HepG2 (cell line): ENCODE results near the gene NEDD1. TPM values are rescaled to one million over a fixed set of nuclear protein-coding genes. Genes with fewer than 3 reads are reported as not detected.
A peak's percentile ranks its signal among the peaks of the same experiment; 100 is the strongest.

ENCODE experiments used
- CENPBD1 ChIP-seq: sonication (generic); formaldehyde crosslinking; IDR thresholded peaks from 2 replicates; pipeline ENCODE4 v1.8.0; 2022; ENCODE audit warnings: missing genetic modification reagents, low read depth, mild to moderate bottlenecking, borderline replicate concordance
- CREB1 ChIP-seq, 2 experiments: fragments of 450-650 bp in 1 of 2; IDR thresholded peaks; 2 replicates each; pipeline ENCODE4 v1.6.1; 2016 to 2017; ENCODE audit warnings: control low read depth in 1 of 2, mild to moderate bottlenecking in 1 of 2, missing compliant biosample characterization in 1 of 2, missing genetic modification characterization in 1 of 2
- CTCF ChIP-seq: sonication (generic); formaldehyde crosslinking; IDR thresholded peaks from 2 replicates; pipeline ENCODE4 v1.5.0; 2020; ENCODE audit warnings: mild to moderate bottlenecking, missing genetic modification reagents, moderate library complexity
- HOXA5 ChIP-seq: sonication (generic); formaldehyde crosslinking; IDR thresholded peaks from 2 replicates; pipeline ENCODE4 v1.4.0; 2020; ENCODE audit warnings: missing genetic modification reagents
- KLF15 ChIP-seq: sonication (generic); formaldehyde crosslinking; IDR thresholded peaks from 2 replicates; pipeline ENCODE4 v1.8.1; 2023; ENCODE audit warnings: borderline replicate concordance, mild to moderate bottlenecking, inconsistent platforms, missing genetic modification reagents, mixed read lengths
- NFAT5 ChIP-seq: sonication (generic); formaldehyde crosslinking; IDR thresholded peaks from 2 replicates; pipeline ENCODE4 v1.4.0; 2020; ENCODE audit warnings: missing genetic modification reagents
- NONO ChIP-seq, 2 experiments: fragments of 450-650 bp in 1 of 2; sonication (generic) in 1 of 2; formaldehyde crosslinking in 1 of 2; IDR thresholded peaks in 1 of 2; conservative IDR thresholded peaks in 1 of 2; 2 replicates each; pipeline versions ENCODE4 v1.6.1 to v1.8.0; 2017 to 2022; ENCODE audit warnings: mild to moderate bottlenecking in 1 of 2, missing genetic modification reagents in 1 of 2, moderate library complexity in 1 of 2
- SOX5 ChIP-seq: IDR thresholded peaks from 2 replicates; pipeline ENCODE4 v1.6.1; 2016; ENCODE audit warnings: borderline replicate concordance
- TBL1XR1 ChIP-seq: fragments of 150-350 bp; IDR thresholded peaks from 2 replicates; pipeline ENCODE4 v1.6.1; 2014; ENCODE audit warnings: borderline replicate concordance, low read length; ENCODE audit not compliant: partially characterized antibody
- TCF7 ChIP-seq: sonication (generic); IDR thresholded peaks from 2 replicates; pipeline ENCODE4 v1.6.1; 2016; ENCODE audit warnings: antibody characterized with exemption, low read depth
- ZIK1 ChIP-seq: sonication (generic); formaldehyde crosslinking; IDR thresholded peaks from 2 replicates; pipeline ENCODE4 v1.5.0; 2020; ENCODE audit warnings: mild to moderate bottlenecking, low read depth, missing genetic modification reagents, borderline replicate concordance
- ZNF12 ChIP-seq: sonication (generic); formaldehyde crosslinking; IDR thresholded peaks from 2 replicates; pipeline ENCODE4 v1.5.0; 2020; ENCODE audit warnings: missing genetic modification reagents
- ZNF24 ChIP-seq: fragments of 450-650 bp; IDR thresholded peaks from 2 replicates; pipeline ENCODE4 v1.6.1; 2017; ENCODE audit warnings: antibody characterized with exemption, mild to moderate bottlenecking
- ZNF275 ChIP-seq: sonication (generic); formaldehyde crosslinking; IDR thresholded peaks from 2 replicates; pipeline ENCODE4 v1.8.0; 2022; ENCODE audit warnings: missing genetic modification reagents, mild to moderate bottlenecking, inconsistent platforms, borderline replicate concordance
- ZNF501 ChIP-seq: sonication (generic); formaldehyde crosslinking; IDR thresholded peaks from 2 replicates; pipeline ENCODE4 v1.5.1; 2020; ENCODE audit warnings: mild to moderate bottlenecking, moderate library complexity, missing genetic modification reagents
- ZNF510 ChIP-seq: sonication (generic); formaldehyde crosslinking; IDR thresholded peaks from 2 replicates; pipeline ENCODE4 v1.4.0; 2020; ENCODE audit warnings: low read depth, mild to moderate bottlenecking, missing genetic modification reagents
- ZNF766 ChIP-seq: sonication (generic); formaldehyde crosslinking; IDR thresholded peaks from 2 replicates; pipeline ENCODE4 v1.5.0; 2020; ENCODE audit warnings: missing genetic modification reagents, borderline replicate concordance
- ZNF768 ChIP-seq: sonication (generic); formaldehyde crosslinking; IDR thresholded peaks from 2 replicates; pipeline ENCODE4 v1.4.0; 2020; ENCODE audit warnings: missing genetic modification reagents
- ZNF788 ChIP-seq: sonication (generic); formaldehyde crosslinking; IDR thresholded peaks from 2 replicates; pipeline ENCODE4 v1.5.0; 2020; ENCODE audit warnings: mild to moderate bottlenecking, missing genetic modification reagents, borderline replicate concordance
- polyA plus RNA-seq, 8 experiments: library from polyadenylated mRNA; depleted of rRNA in 3 of 8; stranded (reverse) in 7 of 8; unstranded in 1 of 8; fragments of >200 nt; fragmentation: Illumina TruSeq in 4 of 8; extraction: Trizol in 4 of 8; gene quantifications; 2 replicates each; pipeline versions ENCODE4 v1.2.1 to v1.2.3, GENCODE V29; 2011 to 2016; ENCODE audit warnings: low read depth in 4 of 8, missing spikeins in 1 of 8, mixed read lengths in 1 of 8; ENCODE audit not compliant: insufficient read depth in 1 of 8
- total RNA-seq, 5 experiments: library from RNA; depleted of rRNA; stranded (reverse); fragments of >200 nt; fragmentation: Illumina TruSeq; extraction: Trizol; gene quantifications; 2 replicates each; pipeline ENCODE4 v1.2.3, GENCODE V29; 2016; ENCODE audit warnings: low read depth in 1 of 5

The NEDD1 gene
- total and polyA plus RNA-seq, 2 of the 13 experiments (the other 11 are each of a cell fraction or from before 2014, with no cell fraction given) = 11.2 to 21.5 TPM

- TF ChIP-seq NFAT5 (CRISPR knock-in tag) = peak; percentile 51; the same call in 1 of the 2 replicates
- TF ChIP-seq CTCF (CRISPR knock-in tag) = no peak
- TF ChIP-seq SOX5 = peak; percentile 53; the same call in 1 of the 2 replicates
- no peak for TF ChIP-seq TBL1XR1
- no peak for TF ChIP-seq ZNF510 (CRISPR knock-in tag)
- peak; percentile 82 for TF ChIP-seq ZNF501 (CRISPR knock-in tag)
- peak; percentile 99 for TF ChIP-seq CREB1 (IDR thresholded peaks at IDR 0.05)
- peak; percentile 96 for TF ChIP-seq CREB1 (CRISPR knock-in tag; IDR thresholded peaks at IDR 0.05)
- TF ChIP-seq KLF15 (CRISPR knock-in tag) = no peak
- no peak for TF ChIP-seq TCF7
- no peak; the same call in 1 of the 2 replicates for TF ChIP-seq ZNF766
- TF ChIP-seq ZIK1 (CRISPR knock-in tag) = no peak
- TF ChIP-seq ZNF768 (CRISPR knock-in tag) = peak; percentile 68; the same call in 1 of the 2 replicates
- TF ChIP-seq ZNF24 = 0 out of 2 replicates have a peak, but pooled peaks have one; percentile 15
- TF ChIP-seq ZNF788 (CRISPR knock-in tag) = peak; percentile 64; the same call in 1 of the 2 replicates
- peak; percentile 74; the same call in 1 of the 2 replicates for TF ChIP-seq HOXA5 (CRISPR knock-in tag)
- no peak for TF ChIP-seq CENPBD1 (CRISPR knock-in tag)
- no peak for TF ChIP-seq NONO (IDR thresholded peaks at IDR 0.05)
- TF ChIP-seq NONO (CRISPR knock-in tag; conservative IDR thresholded peaks at IDR 0.05) = peak; percentile 85
- TF ChIP-seq ZNF12 (CRISPR knock-in tag) = peak; percentile 98
- no peak; the same call in 1 of the 2 replicates for TF ChIP-seq ZNF275 (CRISPR knock-in tag)
Observed at GRCh38 chr12:96906849-96907670, at the start of gene NEDD1 (continued).
